IMR-90 (cell line): ENCODE data around the gene LNX1. TPM values are rescaled to one million over a fixed set of nuclear protein-coding genes. Genes with fewer than 3 reads are reported as not detected.

Source experiments
- ATAC-seq: fragments of 200-7000 bp; cut with Tn5 transposase; 2 replicates; pipeline ENCODE4 v1.9.1; 2020; ENCODE audit warnings: low read depth, mild to moderate bottlenecking, moderate library complexity
- BruUV-seq: library from RNA; stranded (reverse); fragments of 400-500 nt; replicated peaks from 2 replicates; lab custom pipeline; 2021; lab: Mats Ljungman, UMichigan
- CTCF ChIA-PET: fragments of 300-600 bp; formaldehyde crosslinking; extraction: SDS; loops from one replicate; lab custom pipeline; 2021; ENCODE audit warnings: antibody characterized with exemption; lab: Yijun Ruan, JAX
- POLR2A ChIA-PET: fragments of 300-600 bp; sonication (Branson Sonifier 250); formaldehyde crosslinking; loops from one replicate; lab custom pipeline; 2022; ENCODE audit warnings: antibody characterized with exemption; ENCODE audit not compliant: unreplicated experiment; lab: Charles Lee
- DNase-seq: peaks from one replicate; pipeline ENCODE4 v3.0.0; 2013
- H2AFZ ChIP-seq: replicated peaks from 2 replicates; pipeline ENCODE3; 2013; ENCODE audit warnings: low read length, mild to moderate bottlenecking; ENCODE audit not compliant: poor library complexity
- H2AK5ac ChIP-seq: 2 replicates; pipeline ENCODE4 v1.6.1; 2013; ENCODE audit warnings: low read depth, low read length, inconsistent platforms
- H2AK9ac ChIP-seq: replicated peaks from 2 replicates; pipeline ENCODE3; 2013; ENCODE audit warnings: mild to moderate bottlenecking, low read depth, low read length, moderate library complexity; ENCODE audit not compliant: poor library complexity
- H2BK120ac ChIP-seq: 2 replicates; pipeline ENCODE4 v1.6.1; 2013; ENCODE audit warnings: low read depth, low read length, inconsistent platforms
- H2BK15ac ChIP-seq: 3 replicates; pipeline ENCODE4 v1.6.1; 2013; ENCODE audit warnings: low read depth, low read length, inconsistent platforms
- H2BK20ac ChIP-seq: 2 replicates; pipeline ENCODE4 v1.6.1; 2013; ENCODE audit warnings: low read depth, mild to moderate bottlenecking, inconsistent platforms, low read length, moderate library complexity
- H2BK5ac ChIP-seq: 2 replicates; pipeline ENCODE4 v1.6.1; 2013; ENCODE audit warnings: mild to moderate bottlenecking, low read depth, low read length, inconsistent platforms; ENCODE audit not compliant: poor library complexity, severe bottlenecking
- H3K14ac ChIP-seq: replicated peaks from 2 replicates; pipeline ENCODE4 v1.6.1; 2013; ENCODE audit warnings: low read depth, low read length, inconsistent platforms
- H3K18ac ChIP-seq: 2 replicates; pipeline ENCODE4 v1.6.1; 2013; ENCODE audit warnings: low read depth, low read length, control low read depth
- H3K23ac ChIP-seq: 2 replicates; pipeline ENCODE4 v1.6.1; 2013; ENCODE audit warnings: low read depth, low read length, inconsistent platforms
- H3K27ac ChIP-seq: 2 replicates; pipeline ENCODE4 v1.5.1; 2013; ENCODE audit warnings: mild to moderate bottlenecking, control low read depth, low read length; ENCODE audit not compliant: insufficient read depth
- H3K27me3 ChIP-seq: 2 replicates; pipeline ENCODE4 v1.6.1; 2013; ENCODE audit warnings: low read length; ENCODE audit not compliant: control insufficient read depth, insufficient read depth
- H3K36me3 ChIP-seq: 2 replicates; pipeline ENCODE4 v1.6.1; 2013; ENCODE audit warnings: low read length, mixed read lengths; ENCODE audit not compliant: control insufficient read depth, insufficient read depth
- H3K4ac ChIP-seq: 2 replicates; pipeline ENCODE4 v1.6.1; 2013; ENCODE audit warnings: low read depth, low read length, inconsistent platforms
- H3K4me1 ChIP-seq: 2 replicates; pipeline ENCODE4 v1.6.1; 2013; ENCODE audit warnings: low read length, mixed read lengths; ENCODE audit not compliant: control insufficient read depth, insufficient read depth
- H3K4me2 ChIP-seq: 2 replicates; pipeline ENCODE4 v1.6.1; 2013; ENCODE audit warnings: low read depth, mild to moderate bottlenecking, control low read depth, low read length, moderate library complexity
- H3K4me3 ChIP-seq: 2 replicates; pipeline ENCODE4 v1.5.1; 2013; ENCODE audit warnings: low read depth, mild to moderate bottlenecking, control low read depth, low read length, moderate library complexity; ENCODE audit not compliant: insufficient read depth
- H3K56ac ChIP-seq: 2 replicates; pipeline ENCODE4 v1.6.1; 2013; ENCODE audit warnings: low read length, inconsistent platforms; ENCODE audit not compliant: insufficient read depth; ENCODE audit errors: extremely low read depth
- H3K79me1 ChIP-seq, 2 experiments: 2 replicates each; pipeline ENCODE4 v1.6.1; 2013; ENCODE audit warnings: low read length in 2 of 2, inconsistent platforms in 1 of 2, low read depth in 1 of 2
- H3K9ac ChIP-seq: 2 replicates; pipeline ENCODE4 v1.6.1; 2013; ENCODE audit warnings: low read depth, low read length, control low read depth
- H3K9me1 ChIP-seq: 2 replicates; pipeline ENCODE4 v1.6.1; 2013; ENCODE audit warnings: low read length, inconsistent platforms; ENCODE audit not compliant: insufficient read depth
- H3K9me3 ChIP-seq: 2 replicates; pipeline ENCODE4 v1.6.1; 2013; ENCODE audit warnings: low read length; ENCODE audit not compliant: control insufficient read depth, insufficient read depth
- H4K20me1 ChIP-seq: 2 replicates; pipeline ENCODE4 v1.6.1; 2013; ENCODE audit warnings: low read length, inconsistent platforms; ENCODE audit not compliant: insufficient read depth
- H4K5ac ChIP-seq: 2 replicates; pipeline ENCODE4 v1.6.1; 2013; ENCODE audit warnings: mild to moderate bottlenecking, low read depth, low read length, control low read depth
- H4K8ac ChIP-seq, 2 experiments: 2 replicates each; pipeline ENCODE4 v1.6.1; 2013; ENCODE audit warnings: low read depth in 2 of 2, low read length in 2 of 2, control low read depth in 1 of 2, inconsistent platforms in 1 of 2
- H4K91ac ChIP-seq: 2 replicates; pipeline ENCODE4 v1.6.1; 2013; ENCODE audit warnings: low read depth, low read length, inconsistent platforms; ENCODE audit not compliant: insufficient read depth
- BHLHE40 ChIP-seq: fragments of 150-350 bp; IDR thresholded peaks from 2 replicates; pipeline ENCODE4 v1.6.1; 2016; ENCODE audit warnings: mild to moderate bottlenecking, low read depth, low read length
- CEBPB ChIP-seq: IDR thresholded peaks from 2 replicates; pipeline ENCODE4 v1.6.1; 2012; ENCODE audit warnings: low read depth, low read length, improper control_type of control experiment
- CHD1 ChIP-seq: IDR thresholded peaks from 2 replicates; pipeline ENCODE4 v1.6.1; 2012; ENCODE audit warnings: low read depth, low read length, improper control_type of control experiment
- CTCF ChIP-seq: conservative IDR thresholded peaks from 2 replicates; pipeline ENCODE4 v1.5.1; 2012; ENCODE audit warnings: mild to moderate bottlenecking, low read depth, low read length, improper control_type of control experiment
- ELK1 ChIP-seq: fragments of 150-350 bp; IDR thresholded peaks from 2 replicates; pipeline ENCODE4 v1.6.1; 2016; ENCODE audit warnings: low read depth, mild to moderate bottlenecking, low read length, moderate library complexity, borderline replicate concordance
- MAFK ChIP-seq: IDR thresholded peaks from 2 replicates; pipeline ENCODE4 v1.6.1; 2012; ENCODE audit warnings: low read depth, low read length, improper control_type of control experiment
- MAZ ChIP-seq: IDR thresholded peaks from 2 replicates; pipeline ENCODE4 v1.6.1; 2012; ENCODE audit warnings: low read depth, mild to moderate bottlenecking, low read length, improper control_type of control experiment, moderate library complexity, borderline replicate concordance
- MXI1 ChIP-seq: IDR thresholded peaks from 2 replicates; pipeline ENCODE4 v1.6.1; 2012; ENCODE audit warnings: low read depth, mild to moderate bottlenecking, low read length, moderate library complexity, borderline replicate concordance
- NFE2L2 ChIP-seq: fragments of 150-350 bp; IDR thresholded peaks from 2 replicates; pipeline ENCODE4 v1.6.1; 2016; ENCODE audit warnings: low read depth, mild to moderate bottlenecking, low read length
- POLR2A ChIP-seq: IDR thresholded peaks from 2 replicates; pipeline ENCODE4 v1.6.1; 2012; ENCODE audit warnings: mild to moderate bottlenecking, low read depth, low read length
- RAD21 ChIP-seq: IDR thresholded peaks from 2 replicates; pipeline ENCODE4 v1.6.1; 2012; ENCODE audit warnings: low read length, improper control_type of control experiment
- RCOR1 ChIP-seq: IDR thresholded peaks from 2 replicates; pipeline ENCODE4 v1.6.1; 2012; ENCODE audit warnings: mild to moderate bottlenecking, low read length, improper control_type of control experiment; ENCODE audit not compliant: insufficient replicate concordance
- RFX5 ChIP-seq: IDR thresholded peaks from 2 replicates; pipeline ENCODE4 v1.8.0; 2012; ENCODE audit warnings: low read depth, mild to moderate bottlenecking, low read length, moderate library complexity
- SMC3 ChIP-seq: fragments of 150-350 bp; IDR thresholded peaks from 2 replicates; pipeline ENCODE4 v1.6.1; 2016; ENCODE audit warnings: low read depth, mild to moderate bottlenecking, antibody characterized with exemption, low read length, moderate library complexity
- USF2 ChIP-seq: fragments of 150-350 bp; IDR thresholded peaks from 2 replicates; pipeline ENCODE4 v1.6.1; 2017; ENCODE audit warnings: mild to moderate bottlenecking, antibody characterized with exemption, low read length, low read depth
- WGBS, 2 experiments: methylation state at CpG; one replicate each; pipeline versions ENCODE4 v1.1.5 to v1.1.7; 2013; ENCODE audit warnings: missing lambda C conversion rate in 2 of 2; ENCODE audit not compliant: insufficient read length in 1 of 2; ENCODE audit errors: extremely low coverage in 2 of 2; 5-methylcytosine and 5-hydroxymethylcytosine counted together
- dilution Hi-C: fragments of 300-500 bp; cut with HindIII; formaldehyde crosslinking; loops from one replicate; pipeline ENCODE4 v1.14.3; 2018; ENCODE audit warnings: low sequenced_read_pairs; ENCODE audit not compliant: unreplicated experiment
- in situ Hi-C: fragments of 300-500 bp; cut with MboI; formaldehyde crosslinking; loops from 3 replicates; pipeline ENCODE4 v1.14.3; 2019; ENCODE audit warnings: low sequenced_read_pairs, inconsistent platforms, mixed read lengths
- intact Hi-C: fragments of 100-400 bp; cut with micrococcal nuclease; formaldehyde crosslinking; loops from 2 replicates; pipeline ENCODE4 v1.10.0; 2022
- polyA plus RNA-seq, 3 experiments: library from polyadenylated mRNA; depleted of rRNA; stranded (reverse); fragments of >200 nt; gene quantifications; 2 replicates each; pipeline ENCODE4 v1.2.3, GENCODE V29; 2012; ENCODE audit warnings: low replicate concordance in 1 of 3
- total RNA-seq: library from RNA; depleted of rRNA; stranded (reverse); fragments of >200 nt; gene quantifications from 2 replicates; pipeline ENCODE4 v1.2.3, GENCODE V29; 2012

Gene LNX1
- total and polyA plus RNA-seq, 2 of the 4 experiments (the other 2 are of a cell fraction): 0.15 to 0.36 TPM

GRCh38 chr4:53608649-53609048 lies 17.4 kb upstream of the LNX1 start:
- no peak overlapping the region for H2AFZ ChIP-seq
- WGBS, 2 experiments: no CpG with 5 or more reads among the region's 4 CpGs
- H3K56ac ChIP-seq: no peak overlapping the region
- no peak overlapping the region for H2BK120ac ChIP-seq
- BruUV-seq: no TSS peak
- no peak overlapping the region for H3K27ac ChIP-seq
- H3K9me3 ChIP-seq: no peaks in the 10 kb centered on the region
- H4K91ac ChIP-seq: no peak overlapping the region
- H3K4me1 ChIP-seq: no peaks in the 10 kb centered on the region; the same call in 1 of the 2 replicates
- H2BK20ac ChIP-seq: no peak overlapping the region
- ChIA-PET POLR2A (no interaction called here), CTCF (interaction anchor here (1.1 kb wide), 1 partner anchor 107 kb away, joined by 3 read pairs; no protein-coding TSS in a partner anchor)
- no peak overlapping the region for H3K9ac ChIP-seq
- no peak overlapping the region for H3K4ac ChIP-seq
- H2AK5ac ChIP-seq: no peak overlapping the region
- H3K79me1 ChIP-seq: no peaks in the 10 kb centered on the region
- no peaks in the 10 kb centered on the region for H3K27me3 ChIP-seq
- ATAC-seq (no peak), DNase-seq (no peak)
- no peak overlapping the region for H3K18ac ChIP-seq
- no peak overlapping the region for H2BK5ac ChIP-seq
- H3K9me1 ChIP-seq: no peaks in the 10 kb centered on the region
- no peak overlapping the region for H3K23ac ChIP-seq
- 0 out of 3 replicates have a peak overlapping the region, but pooled peaks have one; percentile 43 for H2BK15ac ChIP-seq
- in situ Hi-C loops (no loop called here), dilution Hi-C loops (no loop called here), intact Hi-C loops (no loop called here)
- H4K20me1 ChIP-seq: no peaks in the 10 kb centered on the region
- H4K8ac ChIP-seq: no peak overlapping the region
- no peak overlapping the region for H3K4me2 ChIP-seq
- no peaks in the 10 kb centered on the region for H3K36me3 ChIP-seq
- no peak overlapping the region for H3K4me3 ChIP-seq
- H2AK9ac ChIP-seq: no peak overlapping the region
- H3K14ac ChIP-seq: no peak overlapping the region
- H4K5ac ChIP-seq: no peak overlapping the region
- TF ChIP-seq CEBPB (no peak), POLR2A (no peak), USF2 (no peak), CHD1 (no peak), MAZ (no peak), RAD21 (no peak), RCOR1 (no peak), SMC3 (no peak), MAFK (no peak), ELK1 (no peak), RFX5 (no peak), CTCF (no peak), MXI1 (no peak), BHLHE40 (no peak), NFE2L2 (no peak)
